Cerebellar cortex (tissue), 1 donor: Measurements from ENCODE around the gene DRGX.

Source experiments
- DNase-seq: peaks from one replicate; pipeline ENCODE4 v3.0.0-alpha.2; 2015; ENCODE audit warnings: low spot score

DRGX gene

GRCh38 chr10:49338604-49339003, 57.3 kb downstream of the DRGX start:
- no peak for DNase-seq

DNA sequence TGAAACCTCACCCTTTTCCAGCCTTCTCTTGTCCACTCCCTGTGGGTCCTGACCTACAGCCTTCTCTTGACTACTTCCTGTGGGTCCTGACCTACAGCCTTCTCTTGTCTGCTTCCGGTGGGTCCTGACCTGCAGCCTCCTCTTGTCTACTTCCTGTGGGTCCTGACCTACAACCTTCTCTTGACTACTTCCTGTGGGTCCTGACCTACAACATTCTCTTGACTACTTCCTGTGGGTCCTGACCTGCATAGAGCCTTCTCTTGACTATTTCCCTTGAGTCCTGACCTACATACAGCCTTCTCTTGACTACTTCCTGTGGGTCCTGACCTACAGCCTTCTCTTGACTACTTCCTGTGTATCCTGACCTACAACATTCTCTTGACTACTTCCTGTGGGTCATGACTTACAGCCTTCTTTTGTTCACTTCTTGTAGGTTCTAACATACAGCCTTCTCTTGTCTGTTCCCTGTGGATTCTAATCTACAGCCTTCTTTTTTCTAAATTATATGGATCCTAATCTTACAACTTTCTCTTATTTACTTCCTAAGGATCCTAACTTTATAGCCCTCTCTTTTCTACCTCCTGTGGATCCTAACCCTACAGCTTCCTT, 60.4 kb downstream of the DRGX start:
- DNase-seq = no peak

DNA sequence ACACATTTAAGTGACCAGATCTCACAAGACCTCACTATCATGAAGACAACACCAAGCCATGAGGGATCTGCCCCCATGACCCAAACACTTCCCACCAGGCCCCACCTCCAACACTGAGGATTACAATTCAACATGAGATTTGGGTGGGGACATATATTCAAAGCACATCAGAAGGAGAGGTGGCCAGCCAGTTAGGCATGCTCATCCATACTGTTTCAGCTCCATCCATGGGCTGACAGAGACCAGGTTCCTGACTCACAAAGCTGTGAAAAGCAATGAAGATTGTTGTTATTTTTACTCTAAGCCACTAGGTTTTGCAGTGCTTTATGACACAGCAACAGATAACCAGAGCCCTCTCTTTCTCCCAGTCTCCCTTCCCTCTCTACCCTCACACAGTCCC, 60.9 kb downstream of the DRGX start:
- DNase-seq = no peak

DNA sequence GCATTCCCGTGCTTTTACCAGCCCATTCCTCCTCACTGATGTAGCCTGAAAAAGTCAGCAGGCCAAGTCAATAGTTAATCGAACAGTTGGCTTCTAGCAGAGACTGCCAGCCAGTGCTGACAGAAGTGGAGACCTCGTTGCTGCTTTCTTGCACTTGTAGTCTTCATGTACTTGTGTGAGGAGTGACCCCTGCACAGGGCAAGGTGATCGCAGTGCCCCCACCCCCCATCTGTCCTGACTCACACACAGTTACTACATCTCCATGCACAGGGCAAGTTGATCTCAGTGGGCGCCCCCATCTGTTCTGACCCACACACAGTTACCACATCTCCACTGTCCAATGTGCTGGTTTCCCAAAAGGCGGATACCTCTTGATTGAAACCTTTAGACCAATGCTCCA, 62.7 kb downstream of the DRGX start:
- DNase-seq = no peak

- no peak for DNase-seq
Observed at GRCh38 chr10:49332768-49333167, 63.1 kb downstream of the DRGX start.

DNA sequence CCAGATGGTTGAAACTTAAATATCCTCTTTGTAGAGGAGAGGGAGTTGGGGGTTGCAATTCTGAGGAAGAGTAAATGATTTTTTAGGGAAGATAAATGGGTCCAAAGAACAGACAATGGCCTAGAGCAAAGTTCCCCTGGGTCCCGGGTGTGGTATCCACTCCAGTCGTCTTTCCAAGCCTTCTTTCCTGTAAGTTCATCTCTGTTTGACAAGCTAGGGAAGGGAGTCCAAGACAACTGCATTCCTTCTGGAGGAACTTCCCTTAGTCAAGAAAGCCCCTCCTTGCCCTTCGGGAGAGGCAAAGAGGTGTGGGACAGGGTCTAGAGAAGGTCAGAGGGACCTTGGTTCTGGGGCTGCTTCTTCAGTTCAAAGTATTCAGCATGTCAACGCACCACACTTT, 63.6 kb downstream of the DRGX start:
- no peak for DNase-seq

DNA sequence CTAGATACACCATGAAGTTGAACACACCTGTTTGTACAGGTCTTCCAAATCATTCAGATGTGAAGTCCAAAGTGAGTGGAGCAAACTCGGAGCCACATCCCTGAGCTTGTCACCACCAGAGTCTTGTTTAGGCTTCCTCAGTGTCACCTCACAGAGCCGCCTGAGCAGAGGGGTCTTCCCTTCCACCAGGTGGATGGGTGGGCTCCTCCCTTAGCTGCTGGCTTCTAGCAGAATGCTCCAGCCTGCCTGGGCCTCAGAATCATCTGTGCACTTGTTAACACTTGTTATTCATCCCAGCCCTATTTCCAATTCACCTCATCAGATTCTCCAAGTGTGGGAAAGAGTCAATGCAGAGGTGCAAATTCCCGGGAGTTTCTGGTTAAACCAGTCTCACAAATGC, 64.5 kb downstream of the DRGX start:
- no peak for DNase-seq

DNA sequence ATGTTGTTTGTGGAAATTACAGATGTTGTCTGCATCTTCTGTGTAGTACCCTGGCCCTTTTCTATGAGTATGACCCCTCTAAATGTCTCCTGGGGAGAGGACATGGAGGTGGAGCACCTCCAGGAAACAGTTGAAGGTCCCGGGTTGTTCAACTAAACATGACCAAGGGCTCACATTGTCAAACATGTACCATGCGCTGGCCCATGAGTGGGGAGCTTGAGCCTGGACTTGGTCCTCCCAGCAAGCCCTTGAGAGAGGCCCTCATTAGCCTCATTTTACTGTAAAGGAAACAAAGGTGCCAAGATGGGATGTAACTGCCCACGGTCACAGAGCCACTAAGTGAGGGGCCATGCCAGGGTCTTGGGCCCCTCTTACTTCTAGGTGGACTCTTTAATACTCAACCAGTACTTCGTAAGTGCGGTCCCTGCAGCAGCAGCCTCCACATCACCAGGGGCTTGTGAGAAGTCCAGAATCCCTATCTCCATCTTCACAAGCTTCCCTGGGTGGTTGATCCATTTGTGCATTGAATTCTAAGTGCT, 65.7 kb downstream of the DRGX start:
- no peak for DNase-seq

GRCh38 chr10:49329146-49329505, 66.8 kb downstream of the DRGX start:
- DNase-seq = no peak

DNA sequence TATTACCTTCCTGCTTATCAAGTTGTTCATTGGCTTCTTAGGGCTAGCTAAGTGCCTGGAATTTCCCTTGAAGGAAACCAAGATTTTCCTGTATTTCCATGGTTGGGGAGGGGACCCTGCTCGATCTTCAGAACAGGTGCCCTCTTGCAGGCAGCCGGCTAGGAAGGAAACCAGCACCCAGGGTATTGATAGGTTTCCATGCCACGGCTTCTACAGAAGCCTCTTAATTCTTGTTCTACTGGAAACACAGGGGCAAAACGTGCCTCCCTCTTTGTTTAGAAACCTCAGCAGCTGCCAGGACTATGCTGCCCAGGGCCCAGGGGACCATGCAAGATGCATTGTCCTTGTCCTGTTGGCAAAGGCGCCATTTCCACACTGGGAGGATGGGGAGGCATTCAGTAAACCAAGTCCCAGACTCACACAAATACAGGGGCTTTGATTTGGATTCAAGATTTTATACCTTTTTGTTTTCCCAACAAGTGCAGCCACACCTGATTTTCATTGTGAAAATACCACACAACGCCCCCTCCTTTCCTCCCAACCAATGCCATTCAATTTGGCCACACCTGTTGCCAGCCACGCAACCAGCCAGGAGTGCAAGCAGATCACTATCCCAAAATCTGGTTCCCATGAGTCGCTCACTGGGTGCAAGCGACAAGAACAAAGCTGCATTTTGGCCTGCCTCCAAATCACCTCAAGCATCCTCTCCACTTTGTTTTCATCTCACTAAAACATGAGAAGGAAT, 67.3 kb downstream of the DRGX start:
- DNase-seq = no peak

DNA sequence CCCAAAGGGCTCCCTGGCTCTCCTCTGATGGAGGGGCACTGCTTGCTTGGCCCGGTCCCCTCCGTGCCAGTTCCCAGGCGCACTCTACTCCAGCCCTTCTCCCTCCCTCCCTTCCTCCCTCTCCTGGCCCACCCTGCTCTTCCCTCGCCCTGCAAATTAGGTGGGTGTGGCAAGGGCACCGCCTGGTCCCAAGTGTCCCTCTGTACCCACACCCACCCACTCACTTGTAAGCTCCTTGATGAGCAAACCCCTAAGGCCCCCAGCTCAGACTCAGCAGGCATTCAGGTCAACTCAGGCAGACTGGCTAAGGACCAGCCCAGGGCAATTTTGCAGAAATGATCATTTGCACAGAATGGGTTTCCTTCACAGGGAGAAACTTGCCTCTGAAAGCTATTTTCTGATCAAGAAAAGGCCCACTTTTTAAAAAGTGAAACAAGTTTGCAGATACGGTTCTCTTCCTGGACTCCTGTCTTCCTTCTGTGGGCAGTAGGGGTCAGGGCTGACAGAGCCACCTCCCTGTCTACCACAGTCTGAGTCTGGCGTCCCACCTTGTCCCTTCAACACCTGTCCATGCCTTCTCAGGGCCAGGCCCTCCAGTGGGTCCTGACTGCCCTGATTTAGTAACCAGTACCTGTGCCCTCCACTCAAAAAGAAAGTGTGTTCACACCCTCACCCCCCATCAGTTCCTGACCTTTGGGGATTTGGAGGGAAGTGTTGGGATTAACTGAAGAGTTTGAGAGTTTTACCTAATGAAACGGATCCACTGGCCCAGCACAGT, 68.7 kb downstream of the DRGX start:
- no peak for DNase-seq

- DNase-seq = no peak
Observed at GRCh38 chr10:49325916-49326783, 69.7 kb downstream of the DRGX start.

DNA sequence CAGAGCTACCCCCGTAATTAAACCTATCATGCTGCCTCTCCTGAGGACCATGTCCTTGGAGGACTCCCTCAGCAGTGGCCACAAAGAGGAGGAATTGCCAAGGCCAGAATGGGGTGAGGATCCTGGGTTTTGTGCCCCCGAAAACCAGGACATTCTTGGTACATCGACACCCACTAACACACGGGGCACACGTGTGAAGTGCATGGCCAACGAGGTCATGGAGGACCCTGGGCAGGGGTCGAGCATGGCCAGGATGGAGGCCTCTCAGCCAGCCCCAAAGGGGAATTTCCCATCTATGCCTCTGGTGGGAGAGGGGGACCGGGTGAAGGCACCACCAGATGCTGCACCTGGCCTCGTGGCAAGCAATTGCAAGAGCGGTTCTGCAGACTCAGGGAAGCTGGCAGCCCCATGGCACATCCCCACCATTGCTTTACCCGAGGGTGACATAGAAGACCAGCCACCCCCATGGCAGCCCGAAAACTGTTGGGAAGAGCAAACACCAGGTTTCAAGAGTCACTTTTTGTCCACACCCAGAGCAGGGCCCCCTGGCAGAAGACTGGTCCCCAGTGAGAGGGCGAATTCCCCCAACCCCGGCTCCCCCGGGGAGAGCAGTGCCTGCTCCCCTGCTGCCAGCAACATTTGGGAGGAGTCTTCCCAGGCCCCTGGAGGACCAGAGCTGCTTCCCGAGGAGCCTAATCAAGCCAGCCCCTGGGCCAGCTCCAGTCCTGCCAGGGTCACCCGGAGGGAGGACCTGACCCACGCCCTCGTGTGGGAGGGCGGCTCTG, 70.6 kb downstream of the DRGX start:
- DNase-seq = no peak

- peak; percentile 6 for DNase-seq
Observed at GRCh38 chr10:49324711-49325110, 71.2 kb downstream of the DRGX start.

- DNase-seq = no peak
Observed at GRCh38 chr10:49323896-49324270, 72.0 kb downstream of the DRGX start.

DNA sequence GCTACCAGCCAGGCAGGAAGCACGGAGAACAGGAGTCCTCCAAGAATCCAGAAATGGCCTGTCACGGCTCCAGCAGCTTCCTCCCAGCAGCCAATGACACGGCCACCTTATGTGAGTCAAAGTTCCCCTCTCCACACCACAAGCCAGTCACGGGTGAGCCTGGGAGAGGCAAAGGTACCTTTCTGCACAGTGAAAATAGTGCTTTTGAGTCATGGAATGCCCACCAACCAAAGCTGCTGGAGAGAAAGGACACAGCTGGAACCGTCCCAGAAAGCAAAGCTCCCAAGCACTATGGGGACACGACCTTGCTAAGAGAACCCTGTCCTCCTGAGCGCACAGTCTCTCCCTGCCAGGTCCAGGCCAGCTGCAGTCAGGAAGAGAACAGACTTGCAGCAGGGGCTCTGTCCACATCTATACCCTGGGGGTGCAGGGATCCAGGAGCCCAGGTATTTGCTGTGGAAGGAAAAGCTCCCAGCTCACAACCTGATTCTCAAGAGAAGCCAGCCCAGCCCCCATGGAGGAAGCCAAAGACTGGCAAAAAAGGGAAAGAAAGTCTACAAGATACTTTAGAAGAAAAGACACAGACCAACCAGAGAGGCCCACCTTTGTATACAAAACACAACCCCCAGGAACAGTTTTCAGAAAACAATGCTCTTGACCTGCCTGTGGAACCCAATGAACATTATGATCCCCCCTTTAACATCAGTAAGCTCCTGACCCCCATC, 72.6 kb downstream of the DRGX start:
- no peak for DNase-seq

DNA sequence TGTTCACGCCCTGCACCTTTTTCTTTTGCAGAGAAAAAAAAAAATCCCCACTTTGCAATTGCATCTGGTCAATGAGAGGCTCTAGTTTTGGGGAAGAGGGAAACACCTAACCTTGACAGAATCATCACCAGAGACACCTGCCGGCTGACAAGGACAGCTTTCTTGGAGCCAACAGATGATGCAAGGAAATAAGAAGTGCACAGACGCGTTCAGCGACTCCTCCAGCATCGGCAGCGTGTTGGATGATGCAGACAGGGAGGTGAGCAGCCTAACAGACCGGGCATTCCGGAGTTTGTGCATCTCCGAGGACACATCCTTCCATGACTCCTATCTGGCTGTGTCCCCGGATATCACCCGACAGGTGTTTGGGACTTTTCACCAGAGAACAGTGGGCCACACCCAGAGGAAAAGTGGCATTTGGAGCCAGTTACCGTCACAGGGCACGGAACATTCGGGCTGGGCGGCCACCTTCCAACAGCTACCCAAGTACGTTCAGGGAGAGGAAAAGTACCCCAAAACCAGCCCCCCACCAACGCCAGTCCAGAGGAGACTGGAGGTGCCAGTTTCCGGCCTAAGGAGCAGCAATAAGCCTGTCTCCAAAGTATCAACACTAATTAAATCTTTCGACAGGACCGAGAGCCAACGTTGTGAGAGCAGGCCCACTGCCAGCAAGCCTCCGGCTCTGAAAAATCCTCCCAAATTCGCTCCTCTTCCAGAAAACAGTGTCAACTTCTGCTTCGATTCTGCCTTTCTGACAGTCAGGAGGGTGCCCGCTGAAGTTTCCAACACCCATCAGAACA, 73.3 kb downstream of the DRGX start:
- no peak for DNase-seq

GRCh38 chr10:49321021-49321420, 74.9 kb downstream of the DRGX start:
- no peak for DNase-seq

GRCh38 chr10:49320191-49320590, 75.7 kb downstream of the DRGX start:
- DNase-seq = no peak

DNA sequence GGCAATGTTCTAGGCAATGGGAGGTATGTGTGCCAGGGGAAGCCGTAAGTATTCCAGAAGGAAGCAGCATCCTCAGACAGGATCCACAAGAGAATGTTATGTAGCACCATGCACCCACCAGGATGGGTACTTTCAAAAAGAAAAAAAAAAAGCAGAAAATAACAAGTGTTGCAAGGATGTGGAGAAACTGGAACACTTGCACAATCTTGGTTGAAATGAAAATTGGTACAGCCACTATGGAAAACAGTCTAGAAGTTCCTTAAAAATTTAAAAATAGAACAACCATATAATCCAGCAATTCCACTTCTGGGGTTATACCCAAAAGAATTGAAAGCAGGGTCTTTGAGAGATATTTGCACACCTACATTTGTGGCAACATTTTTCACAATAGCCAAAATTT, 76.7 kb downstream of the DRGX start:
- no peak for DNase-seq
